IMR-90 (cell line): ENCODE measurements around the gene EID1.

ENCODE experiments used
- BHLHE40 ChIP-seq: fragments of 150-350 bp; IDR thresholded peaks from 2 replicates; pipeline ENCODE4 v1.6.1; 2016; ENCODE audit warnings: mild to moderate bottlenecking, low read depth, low read length
- ELK1 ChIP-seq: fragments of 150-350 bp; IDR thresholded peaks from 2 replicates; pipeline ENCODE4 v1.6.1; 2016; ENCODE audit warnings: low read depth, mild to moderate bottlenecking, low read length, moderate library complexity, borderline replicate concordance
- FOS ChIP-seq: fragments of 150-350 bp; IDR thresholded peaks from 2 replicates; pipeline ENCODE4 v1.6.1; 2016; ENCODE audit warnings: low read depth, low read length
- MAFK ChIP-seq: IDR thresholded peaks from 2 replicates; pipeline ENCODE4 v1.6.1; 2012; ENCODE audit warnings: low read depth, low read length, improper control_type of control experiment
- MAZ ChIP-seq: IDR thresholded peaks from 2 replicates; pipeline ENCODE4 v1.6.1; 2012; ENCODE audit warnings: low read depth, mild to moderate bottlenecking, low read length, improper control_type of control experiment, moderate library complexity, borderline replicate concordance
- POLR2A ChIP-seq: IDR thresholded peaks from 2 replicates; pipeline ENCODE4 v1.6.1; 2012; ENCODE audit warnings: mild to moderate bottlenecking, low read depth, low read length
- RAD21 ChIP-seq: IDR thresholded peaks from 2 replicates; pipeline ENCODE4 v1.6.1; 2012; ENCODE audit warnings: low read length, improper control_type of control experiment
- RFX5 ChIP-seq: IDR thresholded peaks from 2 replicates; pipeline ENCODE4 v1.8.0; 2012; ENCODE audit warnings: low read depth, mild to moderate bottlenecking, low read length, moderate library complexity
- TF ChIP-seq, protein P1 (sequence below): conservative IDR thresholded peaks from 2 replicates; pipeline ENCODE4 v1.5.1; 2012; ENCODE audit warnings: mild to moderate bottlenecking, low read depth, low read length, improper control_type of control experiment
- TF ChIP-seq, protein P2 (sequence below): fragments of 150-350 bp; IDR thresholded peaks from 2 replicates; pipeline ENCODE4 v1.6.1; 2017; ENCODE audit warnings: mild to moderate bottlenecking, antibody characterized with exemption, low read length, low read depth

DNA sequence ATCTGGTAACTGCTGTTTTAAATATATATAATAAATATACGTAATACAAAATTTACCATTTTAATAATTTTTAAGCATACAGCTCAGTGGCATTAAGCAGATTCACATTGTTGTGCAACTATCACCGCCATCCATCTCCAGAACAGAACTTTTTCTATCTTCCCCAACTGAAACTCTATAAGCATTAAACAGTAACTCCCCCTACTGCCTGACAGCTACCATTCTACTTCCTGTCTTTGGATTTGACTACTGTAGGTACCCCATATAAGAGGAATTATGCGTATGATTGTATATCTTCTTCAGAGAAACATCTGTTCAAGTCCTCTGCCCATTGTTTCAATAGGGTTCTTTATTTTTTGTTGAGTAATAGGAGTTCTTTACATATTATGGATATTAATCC lies 36.8 kb downstream of the EID1 start:
- TF ChIP-seq, protein P1, sequence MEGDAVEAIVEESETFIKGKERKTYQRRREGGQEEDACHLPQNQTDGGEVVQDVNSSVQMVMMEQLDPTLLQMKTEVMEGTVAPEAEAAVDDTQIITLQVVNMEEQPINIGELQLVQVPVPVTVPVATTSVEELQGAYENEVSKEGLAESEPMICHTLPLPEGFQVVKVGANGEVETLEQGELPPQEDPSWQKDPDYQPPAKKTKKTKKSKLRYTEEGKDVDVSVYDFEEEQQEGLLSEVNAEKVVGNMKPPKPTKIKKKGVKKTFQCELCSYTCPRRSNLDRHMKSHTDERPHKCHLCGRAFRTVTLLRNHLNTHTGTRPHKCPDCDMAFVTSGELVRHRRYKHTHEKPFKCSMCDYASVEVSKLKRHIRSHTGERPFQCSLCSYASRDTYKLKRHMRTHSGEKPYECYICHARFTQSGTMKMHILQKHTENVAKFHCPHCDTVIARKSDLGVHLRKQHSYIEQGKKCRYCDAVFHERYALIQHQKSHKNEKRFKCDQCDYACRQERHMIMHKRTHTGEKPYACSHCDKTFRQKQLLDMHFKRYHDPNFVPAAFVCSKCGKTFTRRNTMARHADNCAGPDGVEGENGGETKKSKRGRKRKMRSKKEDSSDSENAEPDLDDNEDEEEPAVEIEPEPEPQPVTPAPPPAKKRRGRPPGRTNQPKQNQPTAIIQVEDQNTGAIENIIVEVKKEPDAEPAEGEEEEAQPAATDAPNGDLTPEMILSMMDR: no peak
- TF ChIP-seq POLR2A (no peak), ELK1 (no peak), MAFK (no peak), RAD21 (no peak), FOS (no peak), BHLHE40 (no peak), RFX5 (no peak), MAZ (no peak)
- TF ChIP-seq, protein P2, sequence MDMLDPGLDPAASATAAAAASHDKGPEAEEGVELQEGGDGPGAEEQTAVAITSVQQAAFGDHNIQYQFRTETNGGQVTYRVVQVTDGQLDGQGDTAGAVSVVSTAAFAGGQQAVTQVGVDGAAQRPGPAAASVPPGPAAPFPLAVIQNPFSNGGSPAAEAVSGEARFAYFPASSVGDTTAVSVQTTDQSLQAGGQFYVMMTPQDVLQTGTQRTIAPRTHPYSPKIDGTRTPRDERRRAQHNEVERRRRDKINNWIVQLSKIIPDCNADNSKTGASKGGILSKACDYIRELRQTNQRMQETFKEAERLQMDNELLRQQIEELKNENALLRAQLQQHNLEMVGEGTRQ: no peak
